Left ventricle myocardium inferior (tissue), 1 donor: Measurements from ENCODE around the gene KIF25. TPM values are rescaled to one million over a fixed set of nuclear protein-coding genes. Genes with fewer than 3 reads are reported as not detected.
"Not testable (repeated sequence)": the region's sequence is repeated elsewhere in the genome, so short reads cannot be mapped to it uniquely, and the experiment has no call there.

Experiments
- DNase-seq: peaks from one replicate; pipeline ENCODE4 v3.0.0-alpha.2; 2020
- H3K27ac ChIP-seq: fragments of 200-600 bp; replicated peaks from 2 replicates; pipeline ENCODE4 v1.8.0; 2021
- H3K27me3 ChIP-seq: fragments of 200-600 bp; 2 replicates; pipeline ENCODE4 v1.8.0; 2021; ENCODE audit warnings: low read depth
- H3K36me3 ChIP-seq: fragments of 200-600 bp; 2 replicates; pipeline ENCODE4 v1.8.0; 2021
- H3K4me1 ChIP-seq: fragments of 200-600 bp; 2 replicates; pipeline ENCODE4 v1.8.0; 2021
- H3K4me3 ChIP-seq: fragments of 200-600 bp; 2 replicates; pipeline ENCODE4 v1.8.0; 2021; ENCODE audit warnings: mild to moderate bottlenecking, moderate library complexity
- H3K9me3 ChIP-seq: fragments of 200-600 bp; replicated peaks from 2 replicates; pipeline ENCODE4 v1.8.0; 2021
- CTCF ChIP-seq: fragments of 200-600 bp; IDR thresholded peaks from 2 replicates; pipeline ENCODE4 v1.8.0; 2021; ENCODE audit warnings: antibody characterized with exemption, mild to moderate bottlenecking, borderline replicate concordance
- intact Hi-C: fragments of 100-400 bp; cut with micrococcal nuclease; formaldehyde crosslinking; loops from one replicate; pipeline ENCODE4 v1.11.0; 2022
- total RNA-seq: library from RNA; stranded (reverse); fragmentation: NEBNext Ultra II Directional; extraction: Animal tissue kit (Norgen Biotek cat#: 25700); gene quantifications from one replicate; pipeline ENCODE4 v1.2.1, GENCODE V29; 2021
- donor health status: DM: no; HTN: yes; CAD: no; lungs with severe emphysema.

The KIF25 gene
- total RNA-seq, 1 donor from 2014 or later = 0.22 TPM

- peaks cover 22% of the 10 kb centered on the region for H3K4me1 ChIP-seq
- peaks cover 20% of the 10 kb centered on the region for H3K36me3 ChIP-seq
- no peak for TF ChIP-seq CTCF
- intact Hi-C loops = no loop called here
- no peak overlapping the region for H3K4me3 ChIP-seq
- no peak for DNase-seq
- no peaks in the 10 kb centered on the region for H3K9me3 ChIP-seq
- H3K27ac ChIP-seq = no peak overlapping the region
- no peaks in the 10 kb centered on the region for H3K27me3 ChIP-seq
These were observed 22.7 kb upstream of the KIF25 start for GRCh38 chr6:167974640-167975344.

- DNase-seq = no peak
- Histone ChIP-seq H3K36me3 (peaks cover 14% of the 10 kb centered on the region), H3K4me3 (no peak overlapping the region), H3K4me1 (peaks cover 20% of the 10 kb centered on the region), H3K27me3 (no peaks in the 10 kb centered on the region), H3K9me3 (no peaks in the 10 kb centered on the region), H3K27ac (no peak overlapping the region)
- TF ChIP-seq CTCF = no peak
- intact Hi-C loops = no loop called here
These were observed 22.0 kb upstream of the KIF25 start for GRCh38 chr6:167975458-167975857.

- DNase-seq, intact Hi-C loops, H3K27ac ChIP-seq, H3K4me3 ChIP-seq, H3K9me3 ChIP-seq, H3K27me3 ChIP-seq: not testable (repeated sequence)
- Histone ChIP-seq H3K36me3 (peaks cover 10% of the 10 kb centered on the region), H3K4me1 (peaks cover 23% of the 10 kb centered on the region)
These were observed 21.3 kb upstream of the KIF25 start for GRCh38 chr6:167976116-167976657.

- no peak for DNase-seq
- Histone ChIP-seq H3K4me1 (peaks cover 23% of the 10 kb centered on the region), H3K4me3 (no peak overlapping the region), H3K27me3 (no peaks in the 10 kb centered on the region), H3K9me3 (no peaks in the 10 kb centered on the region), H3K27ac (no peak overlapping the region), H3K36me3 (peaks cover 5% of the 10 kb centered on the region)
- intact Hi-C loops = no loop called here
- no peak for TF ChIP-seq CTCF
These were observed 20.8 kb upstream of the KIF25 start for GRCh38 chr6:167976708-167977107.

GRCh38 chr6:167977717-167978467 is 19.6 kb upstream of the KIF25 start:
- Histone ChIP-seq H3K27ac (no peak overlapping the region), H3K27me3 (no peaks in the 10 kb centered on the region), H3K4me3 (no peak overlapping the region), H3K4me1 (peaks cover 23% of the 10 kb centered on the region), H3K9me3 (no peaks in the 10 kb centered on the region), H3K36me3 (no peaks in the 10 kb centered on the region)
- intact Hi-C loops = no loop called here
- no peak for DNase-seq
- TF ChIP-seq CTCF = no peak

- Histone ChIP-seq H3K9me3 (no peaks in the 10 kb centered on the region), H3K27me3 (no peaks in the 10 kb centered on the region), H3K4me3 (no peak overlapping the region), H3K27ac (no peak overlapping the region), H3K36me3 (no peaks in the 10 kb centered on the region), H3K4me1 (peaks cover 17% of the 10 kb centered on the region)
- DNase-seq = no peak
- intact Hi-C loops = no loop called here
- no peak for TF ChIP-seq CTCF
These were observed 18.9 kb upstream of the KIF25 start for GRCh38 chr6:167978607-167979006.
